Activated B cell treated with CpG ODN at 0.5 μM for 24 hours (primary cell): Measurements from ENCODE around the gene PRKCZ. TPM values are rescaled to one million over a fixed set of nuclear protein-coding genes. Genes with fewer than 3 reads are reported as not detected.

Experiments
- ATAC-seq: fragments of 200-7000 bp; cut with Tn5 transposase; one replicate; pipeline ENCODE4 v1.10.0; 2021; ENCODE audit warnings: low read depth, mild to moderate bottlenecking, moderate library complexity
- CTCF ChIA-PET: fragments of 350-600 bp; sonication (Branson Sonifier 250); formaldehyde crosslinking; loops from one replicate; lab custom pipeline; 2021; ENCODE audit warnings: antibody characterized with exemption; lab: Charles Lee
- POLR2A ChIA-PET: fragments of 350-600 bp; sonication (Branson Sonifier 250); formaldehyde crosslinking; loops from one replicate; lab custom pipeline; 2021; ENCODE audit warnings: antibody characterized with exemption; lab: Charles Lee
- DNase-seq: peaks from one replicate; pipeline ENCODE4 v3.0.0; 2022
- H3K27ac Mint-ChIP-seq: one replicate; pipeline ENCODE4 v1.8.0; 2020; ENCODE audit warnings: mixed read lengths
- H3K27me3 Mint-ChIP-seq: one replicate; pipeline ENCODE4 v1.8.0; 2021; ENCODE audit warnings: mixed read lengths
- H3K36me3 Mint-ChIP-seq: one replicate; pipeline ENCODE4 v1.8.0; 2021; ENCODE audit warnings: low read depth, mixed read lengths
- H3K4me1 Mint-ChIP-seq: one replicate; pipeline ENCODE4 v1.8.0; 2021; ENCODE audit warnings: mixed read lengths
- H3K4me3 Mint-ChIP-seq: one replicate; pipeline ENCODE4 v1.8.0; 2020; ENCODE audit warnings: mild to moderate bottlenecking, mixed read lengths
- H3K9me3 Mint-ChIP-seq: one replicate; pipeline ENCODE4 v1.8.0; 2020; ENCODE audit warnings: mixed read lengths
- intact Hi-C: fragments of 100-400 bp; cut with micrococcal nuclease; formaldehyde crosslinking; loops from one replicate; pipeline ENCODE4 v1.15.1; 2024
- total RNA-seq: library from RNA; stranded (reverse); gene quantifications from 2 replicates; pipeline ENCODE4 v1.2.3, GENCODE V29; 2022
- TF ChIP-seq, protein P1 (sequence below): fragments of 200-600 bp; IDR thresholded peaks from one replicate; pipeline ENCODE4 v1.8.0; 2022; ENCODE audit warnings: antibody characterized with exemption, mild to moderate bottlenecking

The PRKCZ gene
- total RNA-seq, 1 donor from 2014 or later = 28.5 TPM

DNA sequence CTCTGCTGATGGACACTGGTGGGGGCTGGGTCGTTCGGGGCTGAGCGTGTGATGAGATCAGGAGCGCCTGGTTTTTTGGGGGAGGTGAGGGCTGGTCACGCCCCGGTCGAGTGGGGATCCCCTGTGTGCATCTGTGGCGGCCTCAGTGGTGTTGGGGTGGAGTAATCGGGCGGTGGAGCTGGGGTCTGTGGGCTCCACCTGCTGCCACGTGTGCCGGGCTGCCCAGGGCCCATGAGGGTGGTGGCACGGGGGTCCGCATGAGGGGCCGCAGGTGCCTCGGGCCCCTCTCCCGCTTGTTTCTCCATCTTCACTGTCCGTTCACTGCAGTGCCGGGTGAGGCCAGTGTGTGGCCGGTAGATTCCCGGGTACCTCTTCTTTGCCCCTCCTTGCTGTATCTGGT lies 17.2 kb downstream of the PRKCZ start:
- Mint-ChIP-seq H3K4me1 (no peaks in the 10 kb centered on the region), H3K36me3 (peaks cover 47% of the 10 kb centered on the region), H3K9me3 (peaks cover 3% of the 10 kb centered on the region), H3K27me3 (no peaks in the 10 kb centered on the region), H3K4me3 (no peak overlapping the region), H3K27ac (no peak overlapping the region)
- TF ChIP-seq, protein P1, sequence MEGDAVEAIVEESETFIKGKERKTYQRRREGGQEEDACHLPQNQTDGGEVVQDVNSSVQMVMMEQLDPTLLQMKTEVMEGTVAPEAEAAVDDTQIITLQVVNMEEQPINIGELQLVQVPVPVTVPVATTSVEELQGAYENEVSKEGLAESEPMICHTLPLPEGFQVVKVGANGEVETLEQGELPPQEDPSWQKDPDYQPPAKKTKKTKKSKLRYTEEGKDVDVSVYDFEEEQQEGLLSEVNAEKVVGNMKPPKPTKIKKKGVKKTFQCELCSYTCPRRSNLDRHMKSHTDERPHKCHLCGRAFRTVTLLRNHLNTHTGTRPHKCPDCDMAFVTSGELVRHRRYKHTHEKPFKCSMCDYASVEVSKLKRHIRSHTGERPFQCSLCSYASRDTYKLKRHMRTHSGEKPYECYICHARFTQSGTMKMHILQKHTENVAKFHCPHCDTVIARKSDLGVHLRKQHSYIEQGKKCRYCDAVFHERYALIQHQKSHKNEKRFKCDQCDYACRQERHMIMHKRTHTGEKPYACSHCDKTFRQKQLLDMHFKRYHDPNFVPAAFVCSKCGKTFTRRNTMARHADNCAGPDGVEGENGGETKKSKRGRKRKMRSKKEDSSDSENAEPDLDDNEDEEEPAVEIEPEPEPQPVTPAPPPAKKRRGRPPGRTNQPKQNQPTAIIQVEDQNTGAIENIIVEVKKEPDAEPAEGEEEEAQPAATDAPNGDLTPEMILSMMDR = no peak
- ATAC-seq (no peak), DNase-seq (no peak)
- CTCF ChIA-PET = no interaction called here
- POLR2A ChIA-PET = no interaction called here
- intact Hi-C loops = no loop called here

- H3K27me3 Mint-ChIP-seq = no peaks in the 10 kb centered on the region
- H3K4me1 Mint-ChIP-seq = no peaks in the 10 kb centered on the region
- DNase-seq (no peak), ATAC-seq (no peak)
- POLR2A ChIA-PET = no interaction called here
- no peak overlapping the region for H3K4me3 Mint-ChIP-seq
- peaks cover 43% of the 10 kb centered on the region for H3K36me3 Mint-ChIP-seq
- CTCF ChIA-PET = no interaction called here
- intact Hi-C loops = no loop called here
- H3K9me3 Mint-ChIP-seq = peaks cover 3% of the 10 kb centered on the region
- TF ChIP-seq, protein P1 = no peak
- H3K27ac Mint-ChIP-seq = no peak overlapping the region
These were observed 17.8 kb downstream of the PRKCZ start for GRCh38 chr1:2067981-2068380.

GRCh38 chr1:2068951-2069350 lies 18.7 kb downstream of the PRKCZ start:
- H3K4me1 Mint-ChIP-seq = no peaks in the 10 kb centered on the region
- POLR2A ChIA-PET = no interaction called here
- CTCF ChIA-PET = no interaction called here
- DNase-seq (no peak), ATAC-seq (no peak)
- H3K4me3 Mint-ChIP-seq = no peak overlapping the region
- H3K27me3 Mint-ChIP-seq = no peaks in the 10 kb centered on the region
- H3K27ac Mint-ChIP-seq = no peak overlapping the region
- TF ChIP-seq, protein P1 = no peak
- intact Hi-C loops = no loop called here
- H3K9me3 Mint-ChIP-seq = peaks cover 3% of the 10 kb centered on the region
- peaks cover 40% of the 10 kb centered on the region for H3K36me3 Mint-ChIP-seq

DNA sequence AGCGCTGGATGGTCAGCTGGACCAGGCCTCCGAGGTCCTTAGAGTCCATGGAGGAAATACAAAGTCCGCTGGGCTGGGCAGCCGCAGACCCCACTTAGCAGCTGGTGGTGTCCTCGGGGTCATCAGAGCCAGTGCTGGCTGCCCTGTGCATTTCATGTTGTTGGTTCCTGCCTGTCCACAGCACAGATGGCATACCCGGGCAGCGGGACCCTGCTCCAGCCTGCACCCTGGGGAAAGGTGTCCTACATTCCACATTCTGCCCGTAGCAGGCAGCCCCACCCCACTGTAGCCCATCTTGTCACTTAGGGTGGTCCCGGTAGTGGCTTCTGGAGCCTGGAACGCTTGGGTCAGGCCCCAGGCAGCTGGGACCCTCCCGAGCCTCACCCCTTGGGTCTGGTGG lies 19.8 kb downstream of the PRKCZ start:
- POLR2A ChIA-PET = no interaction called here
- intact Hi-C loops = no loop called here
- H3K27me3 Mint-ChIP-seq = no peaks in the 10 kb centered on the region
- peaks cover under 1% of the 10 kb centered on the region for H3K9me3 Mint-ChIP-seq
- CTCF ChIA-PET = no interaction called here
- H3K4me1 Mint-ChIP-seq = no peaks in the 10 kb centered on the region
- ATAC-seq (no peak), DNase-seq (no peak)
- peaks cover 37% of the 10 kb centered on the region for H3K36me3 Mint-ChIP-seq
- no peak overlapping the region for H3K4me3 Mint-ChIP-seq
- no peak overlapping the region for H3K27ac Mint-ChIP-seq
- TF ChIP-seq, protein P1 = no peak

- Mint-ChIP-seq H3K27ac (no peak overlapping the region), H3K27me3 (no peaks in the 10 kb centered on the region), H3K36me3 (peaks cover 38% of the 10 kb centered on the region), H3K4me1 (no peaks in the 10 kb centered on the region), H3K4me3 (no peak overlapping the region), H3K9me3 (no peaks in the 10 kb centered on the region)
- ATAC-seq (no peak), DNase-seq (no peak)
- ChIA-PET CTCF (no interaction called here), POLR2A (no interaction called here)
- intact Hi-C loops = no loop called here
- TF ChIP-seq, protein P1 = no peak
These were observed 20.8 kb downstream of the PRKCZ start for GRCh38 chr1:2070800-2071530.
